Stimulated activated CD4-positive, alpha-beta T cell treated with anti-CD3 and anti-CD28 coated beads, Interleukin-12 subunit alpha, Interleukin-12 subunit beta, amount 100 ng/mL, for 24 hours (primary cell): ENCODE measurements around the gene CREB1.

Source experiments
- DNase-seq, 2 experiments: peaks; one replicate each; pipeline ENCODE4 v3.0.0-alpha.2; 2020; ENCODE audit warnings: low read depth in 2 of 2

Gene CREB1

GRCh38 chr2:207504513-207505170 lies 25.1 kb upstream of the CREB1 start:
- DNase-seq, result no peak

GRCh38 chr2:207505171-207505570 lies 24.6 kb upstream of the CREB1 start:
- DNase-seq, result no peak

- peak in 1 of 2 experiments; percentile 28 for DNase-seq
Observed at GRCh38 chr2:207505728-207506127, 24.0 kb upstream of the CREB1 start.

DNA sequence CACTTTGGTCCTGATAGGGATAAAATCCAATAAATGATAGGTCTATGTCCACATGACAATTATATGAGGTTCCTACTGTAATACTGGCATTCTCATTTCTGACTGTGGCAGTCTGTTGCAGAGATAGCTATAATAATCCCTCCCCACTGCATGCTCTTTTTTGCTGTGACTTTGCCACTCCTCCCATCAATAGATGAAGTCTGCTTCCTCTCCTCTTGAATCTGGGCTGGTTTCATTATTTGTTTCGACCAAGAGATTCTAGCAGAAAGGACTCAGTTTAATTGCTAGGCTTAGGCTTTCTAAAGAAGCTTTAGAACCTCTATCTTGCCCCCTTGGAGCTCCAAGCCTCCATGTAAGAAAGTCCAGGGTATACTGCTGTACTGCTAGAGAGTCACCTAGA lies 23.3 kb upstream of the CREB1 start:
- no peak for DNase-seq

- no peak for DNase-seq
Observed at GRCh38 chr2:207510148-207510547, 19.6 kb upstream of the CREB1 start.

GRCh38 chr2:207511851-207512250 lies 17.9 kb upstream of the CREB1 start:
- no peak for DNase-seq

GRCh38 chr2:207512356-207512755 lies 17.4 kb upstream of the CREB1 start:
- DNase-seq, result no peak

DNA sequence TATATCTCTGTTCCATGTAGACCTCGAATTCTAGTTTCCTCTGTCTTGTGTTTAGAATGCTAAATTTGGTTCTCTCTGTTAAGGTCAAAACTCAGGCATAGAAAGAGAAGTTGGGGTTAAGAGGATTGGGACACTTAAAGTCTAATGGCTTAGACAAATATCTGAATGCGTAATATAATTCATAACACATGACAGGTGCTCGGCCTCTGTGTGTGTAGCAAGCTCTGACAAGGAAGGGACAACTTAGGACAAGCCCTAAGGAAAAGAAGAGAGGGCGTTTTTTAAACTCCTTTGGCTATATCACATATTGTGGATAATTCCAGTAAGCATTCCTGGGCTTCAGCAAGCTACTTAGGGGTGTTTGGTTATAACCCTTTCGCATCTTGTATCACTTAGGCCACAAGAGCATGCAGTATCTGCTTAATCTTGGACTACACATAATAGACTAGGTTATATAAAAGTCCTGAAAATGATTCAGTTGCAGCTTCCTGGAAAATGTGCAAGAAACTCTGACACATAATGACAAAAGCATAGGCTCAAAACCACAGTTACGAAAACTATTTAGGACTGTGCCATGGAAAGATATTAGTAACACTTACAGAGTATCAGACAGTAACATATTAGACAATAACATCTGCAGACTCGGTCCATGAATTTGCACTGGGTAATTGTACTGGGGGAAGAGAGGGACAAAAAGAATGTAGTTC lies 16.1 kb upstream of the CREB1 start:
- no peak for DNase-seq

GRCh38 chr2:207514451-207514850 lies 15.3 kb upstream of the CREB1 start:
- DNase-seq, result no peak

GRCh38 chr2:207515671-207516070 lies 14.1 kb upstream of the CREB1 start:
- DNase-seq, result no peak

DNA sequence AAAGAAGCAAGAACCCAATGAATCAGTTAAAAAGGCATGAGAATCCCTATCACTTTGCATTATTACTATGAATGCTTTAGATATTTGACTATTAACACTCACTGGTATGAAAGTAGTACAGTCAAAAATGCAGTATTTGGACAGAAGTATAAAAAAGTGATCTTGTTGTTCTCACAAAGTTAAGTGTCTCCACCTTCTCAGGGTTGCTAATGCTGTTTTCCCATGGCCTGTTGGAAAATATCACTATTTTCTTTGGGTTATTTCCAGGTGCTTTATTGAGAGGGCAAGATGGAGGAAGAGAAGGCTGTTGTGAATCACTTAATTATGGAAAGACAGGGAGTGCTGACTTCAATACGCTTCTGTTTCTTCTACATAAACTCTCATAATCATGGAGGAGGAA lies 13.6 kb upstream of the CREB1 start:
- DNase-seq, result no peak

DNA sequence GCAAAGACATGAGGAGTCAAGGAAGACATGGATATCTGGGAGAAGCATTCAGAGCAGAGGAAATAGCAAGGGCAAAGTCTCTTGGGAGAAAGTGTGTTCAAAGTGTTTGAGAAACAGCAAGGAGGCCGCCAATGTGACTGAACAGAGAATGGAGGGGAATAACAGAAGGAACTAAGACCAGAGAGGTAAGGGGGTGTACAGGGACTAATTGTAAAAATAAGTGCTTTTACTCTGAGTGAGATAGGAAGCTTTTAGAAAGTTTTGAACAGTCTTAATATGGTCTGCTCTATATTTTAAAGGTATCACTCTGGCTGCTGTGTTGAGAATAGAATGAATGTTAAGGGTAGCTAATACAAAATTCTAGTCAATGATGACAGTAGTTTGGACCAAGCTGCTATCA lies 6.8 kb upstream of the CREB1 start:
- no peak for DNase-seq

DNA sequence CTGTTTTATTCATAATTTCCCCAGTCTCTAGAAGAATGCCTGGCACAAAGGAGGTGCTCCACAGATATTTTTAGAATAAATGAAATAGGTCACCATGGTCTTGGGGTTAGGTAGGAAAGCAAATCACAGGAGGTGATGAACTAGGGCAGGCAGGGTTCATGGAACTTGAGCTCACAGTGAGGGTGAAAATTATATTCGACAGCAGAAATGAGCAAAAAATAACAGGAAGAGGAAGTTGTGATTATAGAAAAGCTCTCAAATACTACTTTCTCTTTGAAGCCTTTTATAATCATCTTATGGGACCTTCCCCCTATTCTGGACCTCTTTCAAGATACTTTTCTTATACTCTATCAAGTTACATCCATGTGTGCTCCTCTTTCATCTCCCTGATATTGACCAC lies 4.5 kb upstream of the CREB1 start:
- DNase-seq, result no peak

DNA sequence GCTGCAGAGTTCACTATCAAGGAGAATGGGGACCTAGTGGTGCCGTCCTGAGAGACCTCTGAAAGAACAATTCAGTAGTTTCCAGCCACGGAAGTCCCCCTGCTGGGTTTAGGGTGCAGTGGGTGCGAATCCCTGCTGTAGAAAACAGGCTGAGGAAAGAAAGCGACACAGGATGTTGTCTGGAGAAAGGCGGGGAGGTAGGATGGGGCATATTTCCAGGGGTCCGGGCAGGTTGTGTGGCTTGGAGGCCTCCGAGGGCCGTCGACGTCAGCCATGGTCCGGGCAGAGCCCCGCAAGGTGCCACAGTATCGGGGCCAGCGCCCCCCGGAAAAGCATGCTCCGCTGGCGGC lies 807 bp upstream of the CREB1 start:
- peak in 1 of 2 experiments; percentile 43 for DNase-seq

- no peak for DNase-seq
Observed at GRCh38 chr2:207530160-207531031, 634 bp downstream of the CREB1 start.

DNA sequence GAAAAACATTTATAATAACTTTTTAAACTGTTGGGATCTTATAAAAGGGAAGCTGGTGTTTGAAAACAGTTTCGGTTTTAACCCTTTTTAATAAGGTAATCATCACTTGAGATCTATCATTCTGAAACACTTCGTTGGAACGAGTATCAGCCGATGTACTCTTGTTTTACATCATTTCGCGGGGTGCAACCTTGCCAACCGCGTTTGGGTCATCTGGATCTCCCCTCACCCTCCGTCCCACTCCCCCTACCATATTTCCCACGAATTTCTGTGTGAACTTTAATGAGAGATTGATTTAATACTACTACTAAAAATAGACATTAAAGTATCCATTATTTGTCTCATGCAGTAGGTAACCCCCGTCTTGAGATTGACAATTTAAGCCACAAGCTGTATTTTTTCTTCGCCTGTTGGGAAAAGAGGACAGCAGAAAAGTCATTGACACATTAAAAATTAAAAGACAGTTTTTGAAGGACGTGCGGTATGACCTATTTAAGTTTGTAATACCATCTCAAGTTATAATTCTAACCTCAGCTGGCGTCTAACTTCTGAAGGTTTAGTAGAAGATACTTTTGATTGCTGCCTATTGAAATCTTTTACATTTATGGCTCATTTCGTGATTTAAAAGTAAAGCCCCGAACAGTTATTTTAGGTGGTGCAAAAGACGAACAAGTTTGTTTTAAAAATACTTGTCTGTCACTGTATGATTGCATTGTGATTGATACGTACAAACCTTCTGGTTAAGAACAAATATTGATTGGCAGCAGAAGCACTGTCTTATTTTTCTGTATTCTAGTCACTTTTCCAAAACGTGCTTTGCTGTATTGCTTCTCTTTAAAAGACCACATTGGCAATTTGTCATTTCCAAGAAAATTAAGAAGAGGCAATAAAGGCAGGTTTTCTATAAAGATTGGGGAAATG lies 1.5 kb downstream of the CREB1 start:
- peak in 1 of 2 experiments; percentile 33 for DNase-seq

DNA sequence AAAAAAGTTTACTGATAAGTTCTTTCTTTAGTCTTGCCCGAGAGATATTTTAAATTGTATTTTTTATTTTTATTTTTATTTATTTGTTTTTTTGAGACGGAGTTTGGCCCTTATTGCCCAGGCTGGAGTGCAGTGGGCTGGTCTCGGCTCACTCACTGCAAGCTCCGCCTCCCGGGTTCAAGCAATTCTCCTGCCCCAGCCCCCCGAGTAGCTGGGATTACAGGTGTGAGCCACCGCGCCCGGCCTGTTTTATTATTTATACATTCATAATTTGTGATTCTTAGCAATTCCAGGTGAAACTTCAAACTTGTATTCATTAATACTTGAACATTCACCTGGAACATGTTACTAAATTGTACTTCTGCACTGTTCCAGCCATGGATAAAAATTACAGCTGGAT lies 2.9 kb downstream of the CREB1 start:
- DNase-seq, result no peak

- DNase-seq, result no peak
Observed at GRCh38 chr2:207533461-207534008, 3.8 kb downstream of the CREB1 start.

GRCh38 chr2:207534417-207534816 lies 4.7 kb downstream of the CREB1 start:
- no peak for DNase-seq

DNA sequence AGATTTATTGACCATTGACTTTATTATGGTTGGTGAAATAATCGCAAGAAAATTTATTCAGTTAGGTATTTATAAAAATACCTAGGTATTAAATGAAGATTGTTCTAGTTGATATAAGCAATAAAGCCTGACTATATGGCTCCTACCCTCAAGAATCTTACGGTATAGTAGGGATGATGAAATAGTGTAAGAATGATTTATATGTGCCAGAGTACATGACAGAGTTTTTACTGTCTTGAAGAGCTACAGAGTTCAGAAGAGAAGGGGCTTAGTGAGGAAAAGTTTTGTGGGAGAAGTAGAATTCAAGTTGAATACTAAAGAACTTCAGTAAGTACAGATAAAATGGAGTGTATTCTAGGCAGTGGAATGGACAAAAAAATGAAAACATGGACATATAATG lies 9.7 kb downstream of the CREB1 start:
- no peak for DNase-seq

DNA sequence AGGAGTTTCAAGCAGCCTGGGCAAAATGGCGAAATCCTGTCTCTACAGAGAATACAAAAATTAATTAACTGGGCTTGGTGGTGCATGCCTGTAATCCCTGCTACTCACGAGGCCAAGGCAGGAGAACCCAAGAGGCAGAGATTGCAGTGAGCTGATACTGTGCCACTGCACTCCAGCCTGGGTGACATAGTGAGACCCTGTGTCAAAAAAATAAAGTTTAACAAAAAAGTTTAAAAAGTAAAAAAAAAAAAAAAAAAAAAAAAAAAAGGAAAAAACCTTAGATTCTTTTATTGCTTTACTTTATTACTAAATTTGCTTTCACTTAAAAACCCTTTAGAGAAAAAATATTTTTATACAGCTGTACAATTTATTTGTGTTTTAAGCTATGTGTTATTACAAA lies 10.7 kb downstream of the CREB1 start:
- no peak for DNase-seq
